Dermis blood vessel endothelial cell (primary cell): ENCODE results near the gene SF3B3. TPM values are rescaled to one million over a fixed set of nuclear protein-coding genes. Genes with fewer than 3 reads are reported as not detected.
A peak's percentile ranks its signal among the peaks of the same experiment; 100 is the strongest.
"Not testable (repeated sequence)": the region's sequence is repeated elsewhere in the genome, so short reads cannot be mapped to it uniquely, and the experiment has no call there.

ENCODE experiments used
- DNase-seq: peaks from one replicate; pipeline ENCODE4 v3.0.0; 2010
- total RNA-seq: library from RNA; depleted of rRNA; stranded (reverse); fragments of >200 nt; gene quantifications from 2 replicates; pipeline ENCODE4 v1.2.3, GENCODE V29; 2014

The SF3B3 gene
- total RNA-seq, 1 donor from 2014 or later: 96.3 TPM

GRCh38 chr16:70591615-70592014 is 68.0 kb downstream of the SF3B3 start:
- DNase-seq: no peak

DNA sequence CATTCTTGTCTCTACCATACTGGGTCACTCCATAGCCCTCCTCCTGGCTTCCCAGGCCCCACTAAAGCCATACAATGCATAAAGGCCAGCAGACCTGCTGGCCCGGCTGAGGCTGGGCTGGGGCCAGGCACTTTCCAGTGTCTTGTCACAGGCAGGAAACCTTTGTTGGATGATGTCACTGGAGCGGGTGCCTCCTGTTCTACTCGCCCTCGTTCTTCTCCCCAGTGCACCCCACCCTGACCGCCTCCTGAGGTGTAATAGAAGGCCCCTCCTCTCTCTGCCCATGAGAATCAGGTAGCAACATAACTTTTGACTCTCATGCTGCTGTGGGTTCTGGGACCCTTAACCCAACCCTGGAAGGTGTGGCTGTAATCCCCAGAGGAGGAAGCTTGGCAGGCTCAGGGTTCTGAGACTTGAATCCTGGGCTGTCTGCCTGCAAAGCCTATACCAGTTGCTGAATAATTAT is 68.5 kb downstream of the SF3B3 start:
- DNase-seq: peak; percentile 63

- DNase-seq: no peak
Observed at GRCh38 chr16:70593544-70593943, 69.9 kb downstream of the SF3B3 start.

DNA sequence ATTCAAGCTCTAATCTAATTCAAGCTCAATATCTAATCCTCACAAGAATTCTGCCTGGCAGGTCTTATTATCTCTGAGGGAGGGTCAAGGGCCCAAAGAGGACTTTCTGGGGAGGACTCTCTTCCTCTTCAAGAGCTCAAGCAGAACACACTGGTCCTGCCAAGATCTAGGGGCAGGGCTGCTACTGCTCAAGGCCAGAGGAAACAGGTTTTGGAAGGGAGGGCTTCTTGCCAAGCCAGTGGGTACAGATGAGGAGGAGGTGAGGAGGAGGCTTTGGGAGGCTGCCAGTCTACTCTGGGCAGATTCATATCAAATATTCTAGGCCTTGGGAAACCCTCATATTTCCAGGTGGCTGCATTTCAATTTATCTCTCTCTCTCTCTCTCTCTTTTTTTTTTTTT is 71.0 kb downstream of the SF3B3 start:
- DNase-seq: peak; percentile 58

GRCh38 chr16:70597135-70597835 is 73.7 kb downstream of the SF3B3 start:
- DNase-seq: no peak

- DNase-seq: no peak
Observed at GRCh38 chr16:70598937-70599503, 75.4 kb downstream of the SF3B3 start.

GRCh38 chr16:70600730-70601129 is 77.1 kb downstream of the SF3B3 start:
- DNase-seq: no peak

DNA sequence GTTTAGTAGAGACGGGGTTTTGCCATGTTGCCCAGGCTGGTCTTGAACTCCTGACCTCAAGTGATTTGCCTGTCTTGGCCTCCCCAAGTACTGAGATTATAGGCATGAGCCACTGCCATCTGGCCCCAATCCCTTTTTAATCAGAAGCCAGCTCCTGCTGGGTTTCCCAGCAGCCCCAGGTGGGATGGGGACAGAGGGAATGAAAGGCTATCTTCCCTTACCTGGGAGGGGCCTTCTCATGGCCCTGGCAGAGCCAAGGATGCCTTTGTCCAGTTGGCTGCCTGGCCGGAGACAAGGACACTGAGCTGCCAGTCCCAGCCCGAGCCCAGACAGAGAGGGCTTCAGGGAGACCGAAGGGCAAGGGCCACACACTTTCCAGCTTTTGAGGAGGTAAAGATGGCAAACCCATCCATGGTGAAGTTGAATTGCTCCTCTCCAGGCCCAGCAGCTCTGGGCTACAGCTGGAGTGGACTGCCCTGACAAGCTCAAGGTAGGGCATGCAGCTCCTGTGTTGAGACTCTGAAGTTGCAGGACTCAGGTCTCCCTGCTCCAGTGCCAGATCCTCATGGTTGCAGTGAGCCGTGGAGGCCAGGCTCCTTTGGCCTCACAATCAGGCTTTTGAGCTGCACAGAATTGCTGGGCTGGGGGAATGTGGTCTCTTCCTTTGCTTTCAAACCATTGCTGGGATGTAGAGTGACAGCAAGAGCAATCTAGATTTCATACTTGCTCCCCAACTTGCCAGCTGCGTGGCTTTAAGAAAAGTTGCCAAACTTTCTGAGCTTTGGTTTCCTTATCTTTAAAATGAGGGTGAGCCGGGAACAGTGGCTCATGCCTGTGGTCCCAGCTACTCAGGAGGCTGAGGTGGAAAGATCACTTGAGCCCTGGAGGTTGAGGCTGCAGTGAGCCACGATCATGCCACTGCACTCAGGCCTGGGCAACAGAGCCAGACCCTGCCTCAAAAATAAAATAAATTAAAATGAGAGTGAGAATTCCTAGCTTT is 78.3 kb downstream of the SF3B3 start:
- DNase-seq: no peak

DNA sequence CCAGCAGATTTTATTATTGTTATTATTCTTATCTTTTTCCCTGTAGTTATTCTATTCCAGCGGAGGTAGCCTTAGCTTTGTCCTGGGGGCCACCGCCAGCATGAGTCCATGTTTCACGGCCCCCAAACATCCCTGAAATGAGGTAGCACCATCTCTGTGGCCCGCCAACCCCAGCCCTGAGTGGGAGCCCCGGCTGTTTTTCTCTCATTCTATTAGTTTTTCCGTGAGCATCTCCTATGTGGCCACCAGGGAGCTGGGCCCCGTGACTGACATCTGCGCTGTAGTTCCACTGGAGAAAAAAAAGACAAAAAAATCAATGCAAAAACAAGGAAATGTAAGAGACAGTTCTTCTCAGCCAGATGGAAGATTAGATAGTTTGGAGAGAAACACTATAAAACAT is 79.2 kb downstream of the SF3B3 start:
- no peak for DNase-seq

DNA sequence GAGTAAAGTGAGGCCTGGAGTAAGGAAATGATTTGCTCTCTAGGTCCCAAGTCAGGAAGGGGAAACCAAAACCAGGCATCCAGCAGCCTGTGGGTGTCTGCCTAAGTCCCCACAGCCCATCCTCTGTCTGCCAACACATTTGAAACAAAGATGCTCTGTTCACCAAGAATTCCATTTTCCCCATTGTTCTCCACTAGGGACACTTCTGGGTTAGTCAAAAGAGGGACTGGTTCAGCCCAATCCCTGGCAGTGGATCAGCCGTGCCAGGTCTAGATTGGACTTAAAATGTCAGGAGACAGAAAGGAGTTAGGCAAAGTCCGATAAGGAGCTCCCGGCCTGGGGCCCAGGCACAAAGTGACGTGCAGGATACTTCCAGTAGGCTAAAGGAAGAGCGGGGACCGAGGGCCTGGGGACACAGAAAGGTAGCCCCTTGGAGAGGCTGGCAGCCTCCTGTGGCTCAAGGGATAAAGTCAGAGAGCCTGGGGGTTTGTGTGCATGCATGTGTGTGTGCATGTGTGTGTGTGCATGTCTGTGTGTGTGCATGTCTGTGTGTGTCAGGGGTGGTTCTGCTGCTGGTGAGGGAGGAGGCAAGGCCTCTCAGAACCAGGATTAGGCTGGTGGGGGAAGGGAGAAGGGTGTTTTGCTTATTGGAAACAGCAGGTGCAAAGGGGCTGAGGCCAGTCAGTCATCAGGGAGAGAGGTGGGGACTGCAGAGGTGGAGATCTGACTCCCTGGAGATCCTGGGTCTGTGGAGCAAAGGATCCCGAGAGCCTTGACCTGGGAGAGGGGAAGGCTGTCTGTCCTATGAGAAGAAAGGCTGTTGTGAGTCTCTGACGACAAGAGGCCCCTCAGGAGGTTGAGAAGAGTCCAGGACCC is 81.0 kb downstream of the SF3B3 start:
- no peak for DNase-seq

GRCh38 chr16:70605283-70605657 is 81.7 kb downstream of the SF3B3 start:
- DNase-seq: no peak

GRCh38 chr16:70608521-70608920 is 84.9 kb downstream of the SF3B3 start:
- DNase-seq: no peak

- no peak for DNase-seq
Observed at GRCh38 chr16:70610273-70611223, 86.9 kb downstream of the SF3B3 start.

DNA sequence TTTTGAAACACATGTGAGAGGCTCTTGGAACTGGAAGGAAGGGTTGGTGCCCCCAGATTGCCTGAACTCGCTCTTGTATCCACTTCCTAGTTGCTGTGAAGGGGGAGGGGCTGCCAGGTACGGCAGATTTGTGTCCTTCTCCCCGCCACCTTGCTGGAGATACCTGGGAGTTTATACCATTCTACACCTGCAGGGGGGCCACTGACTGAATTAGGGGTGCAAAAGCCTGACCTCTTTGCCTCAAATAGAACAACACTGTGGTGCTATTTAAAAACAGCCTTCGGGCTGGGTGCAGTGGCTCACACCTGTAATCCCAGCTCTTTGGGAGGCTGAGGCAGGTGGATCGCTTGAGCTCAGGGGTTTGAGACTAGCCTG is 87.6 kb downstream of the SF3B3 start:
- DNase-seq: no peak

- DNase-seq: no peak
Observed at GRCh38 chr16:70611785-70612303, 88.2 kb downstream of the SF3B3 start.

GRCh38 chr16:70612931-70613330 is 89.3 kb downstream of the SF3B3 start:
- DNase-seq: no peak

- DNase-seq: no peak
Observed at GRCh38 chr16:70614208-70614951, 90.8 kb downstream of the SF3B3 start.

DNA sequence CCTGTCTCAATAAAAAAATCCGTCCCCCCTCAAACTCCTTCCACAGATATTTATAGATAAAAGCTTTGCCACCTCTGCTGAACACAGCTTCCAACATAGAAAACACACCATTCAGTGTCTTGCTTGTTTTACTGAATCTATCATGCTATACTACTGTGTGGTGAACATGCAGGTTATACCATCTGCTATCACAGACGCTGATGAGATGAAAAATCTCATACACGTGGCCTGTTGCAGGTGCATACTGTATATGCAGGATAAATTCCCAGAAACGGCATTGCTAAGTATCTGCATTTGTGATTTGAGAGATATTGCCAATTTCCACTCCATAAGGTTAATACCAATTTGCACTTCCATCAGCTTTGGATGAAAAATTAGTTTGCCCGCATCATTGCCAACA is 92.3 kb downstream of the SF3B3 start:
- no peak for DNase-seq

GRCh38 chr16:70621864-70622263 is 98.2 kb downstream of the SF3B3 start:
- not testable (repeated sequence) for DNase-seq
